NCI-H526 treated with DMSO at 0.1 percent for 48 hours (cell line): ENCODE measurements around the gene SPON1.
A peak's percentile ranks its signal among the peaks of the same experiment; 100 is the strongest.
"Not testable (repeated sequence)": the region's sequence is repeated elsewhere in the genome, so short reads cannot be mapped to it uniquely, and the experiment has no call there.

Source experiments
- DNase-seq: peaks from one replicate; lab custom pipeline; 2025; lab: John Stamatoyannopoulos, UW

SPON1 gene

DNA sequence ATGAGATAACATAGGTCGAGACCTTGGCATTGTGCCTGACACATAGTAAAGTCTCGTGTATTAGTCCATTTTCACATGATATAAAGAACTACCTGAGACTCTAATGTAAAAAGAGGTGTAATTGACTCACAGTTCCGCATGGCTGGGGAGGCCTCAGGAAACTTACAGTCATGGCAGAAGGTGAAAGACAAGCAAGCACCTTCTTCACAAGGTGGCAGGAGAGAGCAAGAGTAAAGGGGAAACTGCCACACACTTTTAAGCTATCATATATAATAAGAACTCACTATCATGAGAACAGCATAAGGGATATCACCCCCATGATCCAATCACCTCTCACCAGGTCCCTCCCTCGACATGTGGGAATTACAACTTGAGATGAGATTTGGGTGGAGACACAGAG is 165.2 kb downstream of the SPON1 start:
- no peak for DNase-seq

GRCh38 chr11:14132312-14132711 is 169.8 kb downstream of the SPON1 start:
- DNase-seq = no peak

GRCh38 chr11:14133381-14133780 is 170.9 kb downstream of the SPON1 start:
- no peak for DNase-seq

GRCh38 chr11:14136561-14136960 is 174.0 kb downstream of the SPON1 start:
- no peak for DNase-seq

DNA sequence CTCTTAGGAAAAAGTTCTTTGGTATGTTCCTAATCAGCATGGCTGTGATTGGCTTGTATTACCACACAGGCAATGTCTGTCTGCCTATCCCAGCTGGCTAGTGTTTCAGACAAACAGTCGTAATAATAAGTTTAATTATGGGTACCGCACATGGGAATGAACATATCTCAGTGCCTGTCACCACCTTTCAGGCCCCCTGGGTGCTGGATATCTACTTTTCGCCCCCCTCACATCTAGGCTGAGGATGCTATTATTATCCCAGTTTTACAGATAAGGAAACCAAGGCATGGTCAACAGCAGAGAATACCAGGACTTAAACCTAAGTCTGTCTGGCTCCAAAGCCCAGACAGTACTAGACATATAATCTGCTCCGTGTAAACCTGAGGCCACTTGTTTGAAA is 174.8 kb downstream of the SPON1 start:
- DNase-seq = no peak

DNA sequence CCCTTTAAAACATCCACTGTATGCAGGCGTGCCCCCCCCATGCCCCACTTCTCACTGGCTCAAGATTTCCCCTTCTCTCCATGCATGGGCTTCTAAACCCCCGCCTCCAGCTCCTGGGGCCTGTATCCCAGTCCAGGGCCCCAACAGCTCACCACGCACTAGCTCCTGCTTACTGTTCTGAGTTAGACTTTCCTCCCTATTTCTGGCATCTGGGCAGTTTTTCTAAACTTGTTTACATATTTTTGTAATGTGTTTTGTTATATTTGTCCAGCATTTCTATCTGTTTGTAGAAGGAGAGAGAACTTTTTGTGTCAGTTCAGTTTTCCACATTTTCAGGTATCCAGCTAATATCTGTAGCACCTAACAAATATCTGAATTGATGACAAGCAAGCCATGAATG is 178.5 kb downstream of the SPON1 start:
- no peak for DNase-seq

DNA sequence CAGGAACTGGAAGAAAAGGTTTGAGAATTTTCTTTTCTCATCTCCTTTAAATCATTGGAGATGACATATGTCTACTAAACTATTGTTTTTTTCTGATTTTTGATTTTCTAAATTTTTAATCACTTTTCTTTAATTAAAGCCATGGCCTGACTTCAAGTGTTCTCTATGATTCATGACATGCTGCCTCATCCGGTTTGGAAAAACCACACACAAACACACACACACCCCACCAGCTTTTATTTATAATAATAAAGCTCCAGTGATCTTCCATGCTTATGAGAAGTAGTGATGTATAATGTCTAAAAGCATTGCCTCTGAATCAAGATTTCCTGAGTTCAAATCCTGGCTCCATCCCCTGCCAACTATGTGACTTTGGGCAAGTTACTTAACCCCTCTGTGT is 179.2 kb downstream of the SPON1 start:
- no peak for DNase-seq

- no peak for DNase-seq
Observed at GRCh38 chr11:14144934-14145333, 182.4 kb downstream of the SPON1 start.

DNA sequence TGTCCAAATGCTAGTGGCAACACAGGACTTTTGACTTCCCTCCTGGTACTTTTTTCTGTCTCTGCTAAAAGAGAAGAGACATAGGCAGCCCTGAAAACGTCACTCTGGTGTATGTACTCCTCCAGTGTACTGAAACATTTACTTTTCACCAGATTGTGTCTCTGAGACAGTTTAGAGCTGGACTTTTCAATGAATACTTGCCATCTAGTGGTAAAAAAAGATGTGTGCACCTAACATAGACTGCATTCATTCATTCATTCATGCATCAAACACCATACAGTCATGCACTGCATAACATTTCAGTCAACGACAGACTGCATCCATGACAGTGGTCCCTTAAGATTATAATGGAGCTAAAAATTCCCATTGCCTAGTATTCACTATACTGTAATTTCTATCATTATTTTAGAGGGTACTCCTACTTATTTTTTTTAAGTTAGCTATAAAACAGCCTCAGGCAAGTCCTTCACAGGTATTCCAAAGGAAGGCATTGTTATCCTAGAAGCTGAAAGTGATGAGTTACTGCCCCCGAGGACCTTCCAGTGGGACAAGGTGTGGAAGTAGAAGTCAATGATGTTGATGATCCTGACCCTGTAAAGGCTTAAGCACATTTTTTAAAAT is 186.2 kb downstream of the SPON1 start:
- peak; percentile 7 for DNase-seq

DNA sequence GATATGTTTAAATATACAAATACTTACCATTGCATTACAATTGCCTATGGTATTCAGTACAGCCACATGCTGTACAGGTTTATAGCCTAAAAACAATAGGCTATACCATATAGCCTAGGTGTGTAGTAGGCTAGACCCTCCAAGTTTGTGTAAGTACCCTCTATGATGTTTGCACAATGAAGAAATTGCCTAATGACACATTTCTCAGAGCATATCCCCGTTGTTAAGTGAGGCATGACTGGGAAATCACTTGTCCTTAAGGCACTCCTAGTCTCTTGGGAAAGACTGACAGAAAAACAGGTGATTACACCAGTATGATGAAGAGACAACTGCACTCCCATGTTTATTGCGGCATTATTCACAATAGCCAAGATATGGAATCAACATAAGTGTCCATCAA is 187.2 kb downstream of the SPON1 start:
- DNase-seq = no peak

- DNase-seq = no peak
Observed at GRCh38 chr11:14150878-14151277, 188.4 kb downstream of the SPON1 start.

DNA sequence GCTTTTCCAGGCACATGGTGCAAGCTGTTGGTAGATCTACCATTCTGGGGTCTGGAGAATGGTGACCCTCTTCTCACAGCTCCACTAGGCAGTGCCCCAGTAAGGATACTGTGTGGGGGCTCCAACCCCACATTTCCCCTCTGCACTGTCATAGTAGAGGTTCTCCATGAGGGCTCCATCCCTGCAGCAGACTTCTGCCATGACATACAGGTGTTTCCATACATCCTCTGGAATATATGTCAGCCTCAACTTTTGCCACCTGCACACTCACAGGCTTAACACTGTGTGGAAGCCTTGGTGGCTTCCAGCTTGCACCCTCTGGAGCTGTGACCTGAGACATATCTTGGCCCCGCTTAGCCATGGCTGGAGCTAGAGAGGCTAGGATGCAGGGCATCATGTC is 191.6 kb downstream of the SPON1 start:
- not testable (repeated sequence) for DNase-seq

DNA sequence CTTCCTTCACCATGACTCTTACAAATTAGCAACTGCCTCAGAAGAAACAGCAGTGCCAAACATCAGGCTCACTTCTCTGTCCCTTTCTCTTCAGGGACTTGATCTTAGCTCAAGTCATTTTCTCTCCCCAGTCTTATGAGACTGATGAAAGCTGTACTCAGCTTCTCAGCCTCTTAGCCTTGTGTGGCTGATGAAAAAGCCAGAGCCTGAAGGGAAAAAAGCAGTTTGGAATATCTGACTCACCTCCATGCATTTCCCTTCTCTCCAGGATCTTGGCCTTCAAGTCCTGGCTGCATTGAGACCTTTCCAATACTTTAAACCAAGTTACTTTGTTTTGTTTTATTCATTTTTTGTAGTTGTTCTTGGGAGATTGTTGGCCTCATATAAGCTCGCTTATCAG is 195.9 kb downstream of the SPON1 start:
- no peak for DNase-seq

GRCh38 chr11:14163576-14163975 is 201.1 kb downstream of the SPON1 start:
- no peak for DNase-seq

DNA sequence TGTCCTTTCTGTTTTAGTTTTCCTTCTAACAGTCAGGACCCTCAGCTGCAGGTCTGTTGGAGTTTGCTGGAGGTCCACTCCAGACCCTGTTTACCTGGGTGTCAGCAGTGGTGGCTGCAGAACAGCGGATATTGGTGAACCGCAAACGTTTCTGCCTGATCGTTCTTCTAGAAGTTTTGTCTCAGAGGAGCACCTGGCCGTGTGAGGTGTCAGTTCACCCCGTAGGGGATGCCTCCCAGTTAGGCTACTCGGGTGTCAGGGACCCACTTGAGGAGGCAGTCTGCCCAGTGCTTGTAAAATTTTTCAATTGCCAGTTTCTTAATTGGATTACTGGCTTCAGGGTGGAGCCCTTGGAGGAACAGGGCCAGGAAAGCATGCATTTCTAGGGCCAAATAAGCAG is 211.2 kb downstream of the SPON1 start:
- DNase-seq = not testable (repeated sequence)

GRCh38 chr11:14179116-14179820 is 216.7 kb downstream of the SPON1 start:
- no peak for DNase-seq

GRCh38 chr11:14181121-14181520 is 218.6 kb downstream of the SPON1 start:
- DNase-seq = no peak

- no peak for DNase-seq
Observed at GRCh38 chr11:14182833-14183364, 220.4 kb downstream of the SPON1 start.

DNA sequence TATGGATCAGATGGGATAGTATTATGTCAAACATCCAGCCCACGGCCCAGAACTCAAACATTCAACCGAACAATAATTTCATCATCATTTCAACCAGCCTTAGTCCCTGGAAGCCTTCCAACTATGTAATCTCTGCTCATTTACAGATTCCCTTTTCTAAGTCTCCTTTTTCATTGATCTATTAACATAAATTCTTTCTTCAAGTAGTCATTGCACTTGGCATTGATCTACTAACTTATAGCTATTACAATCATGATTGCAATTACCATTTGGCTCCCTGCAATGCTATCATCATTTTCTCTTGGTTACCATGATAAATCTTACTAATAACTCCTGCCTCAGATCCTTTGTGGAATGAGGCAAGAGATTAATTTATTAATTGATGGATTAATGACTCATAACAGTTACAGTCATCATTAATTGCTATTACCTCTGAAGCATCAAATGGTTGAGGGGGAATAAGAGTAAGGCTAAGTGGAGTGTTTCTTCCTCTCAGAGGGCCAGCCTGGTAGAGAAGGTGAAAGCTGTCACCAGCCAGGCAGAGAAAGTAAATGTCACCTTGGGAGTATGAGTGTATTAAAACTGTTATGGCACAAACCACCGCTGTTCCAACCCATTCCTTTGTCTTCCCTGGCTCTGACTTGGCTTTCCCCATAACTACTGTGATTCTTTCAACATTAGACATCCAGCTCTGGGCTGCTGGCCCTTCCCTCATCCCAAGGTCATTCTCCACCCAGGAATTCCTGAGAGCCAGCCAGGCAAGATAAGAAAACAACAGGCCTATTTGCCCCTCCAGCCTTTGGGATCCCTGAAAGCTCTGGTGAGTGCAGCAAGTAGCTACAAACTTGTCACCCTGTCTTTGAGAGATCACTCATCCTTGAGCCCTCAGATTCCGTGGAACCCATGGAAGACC is 221.8 kb downstream of the SPON1 start:
- no peak for DNase-seq

GRCh38 chr11:14185461-14185860 is 222.9 kb downstream of the SPON1 start:
- no peak for DNase-seq

DNA sequence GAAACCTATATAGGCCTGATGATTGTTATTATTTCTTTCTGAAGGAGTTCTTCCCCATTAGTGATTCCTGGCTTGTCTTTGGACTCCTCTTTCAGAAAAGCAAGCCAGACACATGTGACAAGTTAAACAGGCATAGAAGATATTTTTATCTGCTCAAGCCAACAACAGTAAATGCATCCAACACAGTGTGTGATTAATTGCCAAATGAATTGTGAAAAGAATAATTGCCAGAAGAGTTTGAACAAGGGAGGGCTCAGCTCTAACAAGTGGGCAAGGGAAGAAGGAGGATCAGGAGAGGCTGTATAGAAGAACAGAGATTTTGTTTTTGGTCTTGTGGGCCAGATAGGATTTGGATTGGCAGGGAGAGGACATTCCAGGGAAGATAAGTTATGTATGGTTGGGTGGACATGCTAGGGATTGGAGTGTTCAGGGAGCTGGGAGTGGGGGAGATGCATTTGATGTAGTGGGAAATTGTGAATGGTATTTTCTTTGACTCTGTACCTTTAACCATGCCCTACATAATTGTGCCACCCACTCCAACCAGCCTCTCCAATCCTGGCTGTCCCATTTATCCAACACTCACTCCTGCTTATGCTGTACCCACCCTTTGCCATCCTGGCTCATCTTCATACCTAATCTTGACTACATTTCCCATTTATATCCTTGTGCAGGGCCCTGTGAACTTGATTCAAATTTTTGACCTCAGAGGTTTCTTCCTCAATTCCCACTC is 223.7 kb downstream of the SPON1 start:
- DNase-seq = no peak

- DNase-seq = no peak
Observed at GRCh38 chr11:14189874-14190273, 227.4 kb downstream of the SPON1 start.
